IMR-90 (cell line): ENCODE measurements around the gene ZNF584. TPM values are rescaled to one million over a fixed set of nuclear protein-coding genes. Genes with fewer than 3 reads are reported as not detected.

Source experiments
- ATAC-seq: fragments of 200-7000 bp; cut with Tn5 transposase; 2 replicates; pipeline ENCODE4 v1.9.1; 2020; ENCODE audit warnings: low read depth, mild to moderate bottlenecking, moderate library complexity
- BruUV-seq: library from RNA; stranded (reverse); fragments of 400-500 nt; replicated peaks from 2 replicates; lab custom pipeline; 2021; lab: Mats Ljungman, UMichigan
- CTCF ChIA-PET: fragments of 300-600 bp; formaldehyde crosslinking; extraction: SDS; loops from one replicate; lab custom pipeline; 2021; ENCODE audit warnings: antibody characterized with exemption; lab: Yijun Ruan, JAX
- POLR2A ChIA-PET: fragments of 300-600 bp; sonication (Branson Sonifier 250); formaldehyde crosslinking; loops from one replicate; lab custom pipeline; 2022; ENCODE audit warnings: antibody characterized with exemption; ENCODE audit not compliant: unreplicated experiment; lab: Charles Lee
- DNase-seq: peaks from one replicate; pipeline ENCODE4 v3.0.0; 2013
- H2AFZ ChIP-seq: replicated peaks from 2 replicates; pipeline ENCODE3; 2013; ENCODE audit warnings: low read length, mild to moderate bottlenecking; ENCODE audit not compliant: poor library complexity
- H2AK5ac ChIP-seq: 2 replicates; pipeline ENCODE4 v1.6.1; 2013; ENCODE audit warnings: low read depth, low read length, inconsistent platforms
- H2AK9ac ChIP-seq: replicated peaks from 2 replicates; pipeline ENCODE3; 2013; ENCODE audit warnings: mild to moderate bottlenecking, low read depth, low read length, moderate library complexity; ENCODE audit not compliant: poor library complexity
- H2BK120ac ChIP-seq: 2 replicates; pipeline ENCODE4 v1.6.1; 2013; ENCODE audit warnings: low read depth, low read length, inconsistent platforms
- H2BK15ac ChIP-seq: 3 replicates; pipeline ENCODE4 v1.6.1; 2013; ENCODE audit warnings: low read depth, low read length, inconsistent platforms
- H2BK20ac ChIP-seq: 2 replicates; pipeline ENCODE4 v1.6.1; 2013; ENCODE audit warnings: low read depth, mild to moderate bottlenecking, inconsistent platforms, low read length, moderate library complexity
- H2BK5ac ChIP-seq: 2 replicates; pipeline ENCODE4 v1.6.1; 2013; ENCODE audit warnings: mild to moderate bottlenecking, low read depth, low read length, inconsistent platforms; ENCODE audit not compliant: poor library complexity, severe bottlenecking
- H3K14ac ChIP-seq: replicated peaks from 2 replicates; pipeline ENCODE4 v1.6.1; 2013; ENCODE audit warnings: low read depth, low read length, inconsistent platforms
- H3K18ac ChIP-seq: 2 replicates; pipeline ENCODE4 v1.6.1; 2013; ENCODE audit warnings: low read depth, low read length, control low read depth
- H3K23ac ChIP-seq: 2 replicates; pipeline ENCODE4 v1.6.1; 2013; ENCODE audit warnings: low read depth, low read length, inconsistent platforms
- H3K27ac ChIP-seq: 2 replicates; pipeline ENCODE4 v1.5.1; 2013; ENCODE audit warnings: mild to moderate bottlenecking, control low read depth, low read length; ENCODE audit not compliant: insufficient read depth
- H3K27me3 ChIP-seq: 2 replicates; pipeline ENCODE4 v1.6.1; 2013; ENCODE audit warnings: low read length; ENCODE audit not compliant: control insufficient read depth, insufficient read depth
- H3K36me3 ChIP-seq: 2 replicates; pipeline ENCODE4 v1.6.1; 2013; ENCODE audit warnings: low read length, mixed read lengths; ENCODE audit not compliant: control insufficient read depth, insufficient read depth
- H3K4ac ChIP-seq: 2 replicates; pipeline ENCODE4 v1.6.1; 2013; ENCODE audit warnings: low read depth, low read length, inconsistent platforms
- H3K4me1 ChIP-seq: 2 replicates; pipeline ENCODE4 v1.6.1; 2013; ENCODE audit warnings: low read length, mixed read lengths; ENCODE audit not compliant: control insufficient read depth, insufficient read depth
- H3K4me2 ChIP-seq: 2 replicates; pipeline ENCODE4 v1.6.1; 2013; ENCODE audit warnings: low read depth, mild to moderate bottlenecking, control low read depth, low read length, moderate library complexity
- H3K4me3 ChIP-seq: 2 replicates; pipeline ENCODE4 v1.5.1; 2013; ENCODE audit warnings: low read depth, mild to moderate bottlenecking, control low read depth, low read length, moderate library complexity; ENCODE audit not compliant: insufficient read depth
- H3K56ac ChIP-seq: 2 replicates; pipeline ENCODE4 v1.6.1; 2013; ENCODE audit warnings: low read length, inconsistent platforms; ENCODE audit not compliant: insufficient read depth; ENCODE audit errors: extremely low read depth
- H3K79me1 ChIP-seq, 2 experiments: 2 replicates each; pipeline ENCODE4 v1.6.1; 2013; ENCODE audit warnings: low read length in 2 of 2, inconsistent platforms in 1 of 2, low read depth in 1 of 2
- H3K9ac ChIP-seq: 2 replicates; pipeline ENCODE4 v1.6.1; 2013; ENCODE audit warnings: low read depth, low read length, control low read depth
- H3K9me1 ChIP-seq: 2 replicates; pipeline ENCODE4 v1.6.1; 2013; ENCODE audit warnings: low read length, inconsistent platforms; ENCODE audit not compliant: insufficient read depth
- H3K9me3 ChIP-seq: 2 replicates; pipeline ENCODE4 v1.6.1; 2013; ENCODE audit warnings: low read length; ENCODE audit not compliant: control insufficient read depth, insufficient read depth
- H4K20me1 ChIP-seq: 2 replicates; pipeline ENCODE4 v1.6.1; 2013; ENCODE audit warnings: low read length, inconsistent platforms; ENCODE audit not compliant: insufficient read depth
- H4K5ac ChIP-seq: 2 replicates; pipeline ENCODE4 v1.6.1; 2013; ENCODE audit warnings: mild to moderate bottlenecking, low read depth, low read length, control low read depth
- H4K8ac ChIP-seq, 2 experiments: 2 replicates each; pipeline ENCODE4 v1.6.1; 2013; ENCODE audit warnings: low read depth in 2 of 2, low read length in 2 of 2, control low read depth in 1 of 2, inconsistent platforms in 1 of 2
- H4K91ac ChIP-seq: 2 replicates; pipeline ENCODE4 v1.6.1; 2013; ENCODE audit warnings: low read depth, low read length, inconsistent platforms; ENCODE audit not compliant: insufficient read depth
- BHLHE40 ChIP-seq: fragments of 150-350 bp; IDR thresholded peaks from 2 replicates; pipeline ENCODE4 v1.6.1; 2016; ENCODE audit warnings: mild to moderate bottlenecking, low read depth, low read length
- CEBPB ChIP-seq: IDR thresholded peaks from 2 replicates; pipeline ENCODE4 v1.6.1; 2012; ENCODE audit warnings: low read depth, low read length, improper control_type of control experiment
- CHD1 ChIP-seq: IDR thresholded peaks from 2 replicates; pipeline ENCODE4 v1.6.1; 2012; ENCODE audit warnings: low read depth, low read length, improper control_type of control experiment
- FOS ChIP-seq: fragments of 150-350 bp; IDR thresholded peaks from 2 replicates; pipeline ENCODE4 v1.6.1; 2016; ENCODE audit warnings: low read depth, low read length
- MAFK ChIP-seq: IDR thresholded peaks from 2 replicates; pipeline ENCODE4 v1.6.1; 2012; ENCODE audit warnings: low read depth, low read length, improper control_type of control experiment
- MAZ ChIP-seq: IDR thresholded peaks from 2 replicates; pipeline ENCODE4 v1.6.1; 2012; ENCODE audit warnings: low read depth, mild to moderate bottlenecking, low read length, improper control_type of control experiment, moderate library complexity, borderline replicate concordance
- MXI1 ChIP-seq: IDR thresholded peaks from 2 replicates; pipeline ENCODE4 v1.6.1; 2012; ENCODE audit warnings: low read depth, mild to moderate bottlenecking, low read length, moderate library complexity, borderline replicate concordance
- NFE2L2 ChIP-seq: fragments of 150-350 bp; IDR thresholded peaks from 2 replicates; pipeline ENCODE4 v1.6.1; 2016; ENCODE audit warnings: low read depth, mild to moderate bottlenecking, low read length
- POLR2A ChIP-seq: IDR thresholded peaks from 2 replicates; pipeline ENCODE4 v1.6.1; 2012; ENCODE audit warnings: mild to moderate bottlenecking, low read depth, low read length
- RAD21 ChIP-seq: IDR thresholded peaks from 2 replicates; pipeline ENCODE4 v1.6.1; 2012; ENCODE audit warnings: low read length, improper control_type of control experiment
- RCOR1 ChIP-seq: IDR thresholded peaks from 2 replicates; pipeline ENCODE4 v1.6.1; 2012; ENCODE audit warnings: mild to moderate bottlenecking, low read length, improper control_type of control experiment; ENCODE audit not compliant: insufficient replicate concordance
- RFX5 ChIP-seq: IDR thresholded peaks from 2 replicates; pipeline ENCODE4 v1.8.0; 2012; ENCODE audit warnings: low read depth, mild to moderate bottlenecking, low read length, moderate library complexity
- SMC3 ChIP-seq: fragments of 150-350 bp; IDR thresholded peaks from 2 replicates; pipeline ENCODE4 v1.6.1; 2016; ENCODE audit warnings: low read depth, mild to moderate bottlenecking, antibody characterized with exemption, low read length, moderate library complexity
- USF2 ChIP-seq: fragments of 150-350 bp; IDR thresholded peaks from 2 replicates; pipeline ENCODE4 v1.6.1; 2017; ENCODE audit warnings: mild to moderate bottlenecking, antibody characterized with exemption, low read length, low read depth
- WGBS, 2 experiments: methylation state at CpG; one replicate each; pipeline versions ENCODE4 v1.1.5 to v1.1.7; 2013; ENCODE audit warnings: missing lambda C conversion rate in 2 of 2; ENCODE audit not compliant: insufficient read length in 1 of 2; ENCODE audit errors: extremely low coverage in 2 of 2; 5-methylcytosine and 5-hydroxymethylcytosine counted together
- dilution Hi-C: fragments of 300-500 bp; cut with HindIII; formaldehyde crosslinking; loops from one replicate; pipeline ENCODE4 v1.14.3; 2018; ENCODE audit warnings: low sequenced_read_pairs; ENCODE audit not compliant: unreplicated experiment
- in situ Hi-C: fragments of 300-500 bp; cut with MboI; formaldehyde crosslinking; loops from 3 replicates; pipeline ENCODE4 v1.14.3; 2019; ENCODE audit warnings: low sequenced_read_pairs, inconsistent platforms, mixed read lengths
- intact Hi-C: fragments of 100-400 bp; cut with micrococcal nuclease; formaldehyde crosslinking; loops from 2 replicates; pipeline ENCODE4 v1.10.0; 2022
- polyA plus RNA-seq, 3 experiments: library from polyadenylated mRNA; depleted of rRNA; stranded (reverse); fragments of >200 nt; gene quantifications; 2 replicates each; pipeline ENCODE4 v1.2.3, GENCODE V29; 2012; ENCODE audit warnings: low replicate concordance in 1 of 3
- total RNA-seq: library from RNA; depleted of rRNA; stranded (reverse); fragments of >200 nt; gene quantifications from 2 replicates; pipeline ENCODE4 v1.2.3, GENCODE V29; 2012
- TF ChIP-seq, protein P1 (sequence below): fragments of 150-350 bp; IDR thresholded peaks from 2 replicates; pipeline ENCODE4 v1.6.1; 2016; ENCODE audit warnings: low read depth, mild to moderate bottlenecking, low read length, moderate library complexity, borderline replicate concordance
- TF ChIP-seq, protein P2 (sequence below): conservative IDR thresholded peaks from 2 replicates; pipeline ENCODE4 v1.5.1; 2012; ENCODE audit warnings: mild to moderate bottlenecking, low read depth, low read length, improper control_type of control experiment

Gene ZNF584
- total and polyA plus RNA-seq, 2 of the 4 experiments (the other 2 are of a cell fraction): 11.6 to 15.4 TPM

DNA sequence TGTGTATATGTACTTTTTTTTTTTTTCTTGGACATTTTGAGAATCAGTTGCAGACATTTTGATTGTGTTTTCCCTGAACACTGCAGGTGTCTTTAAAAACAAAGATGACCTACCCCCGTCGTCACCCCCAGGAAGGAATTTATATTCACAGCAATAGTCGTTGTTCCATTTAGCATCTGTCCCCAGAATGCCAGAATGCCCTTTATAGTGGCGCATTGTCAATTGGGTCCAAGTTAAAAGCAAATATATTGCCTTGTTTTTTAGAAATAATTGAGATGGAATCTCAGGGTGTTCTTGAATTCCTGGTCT lies 14.8 kb upstream of the ZNF584 start:
- Histone ChIP-seq H3K4me1 (no peaks in the 10 kb centered on the region), H2BK15ac (no peak overlapping the region), H4K8ac (no peak overlapping the region), H4K20me1 (peaks cover 48% of the 10 kb centered on the region), H2AFZ (no peak overlapping the region), H4K91ac (no peak overlapping the region), H4K5ac (no peak overlapping the region), H3K9me3 (no peaks in the 10 kb centered on the region), H2AK5ac (no peak overlapping the region), H3K18ac (no peak overlapping the region), H3K4me3 (no peak overlapping the region), H2BK5ac (no peak overlapping the region), H2BK20ac (no peak overlapping the region), H3K79me1 (peaks cover 11 to 46% of the 10 kb centered on the region in 2 experiments), H3K9me1 (no peaks in the 10 kb centered on the region), H3K36me3 (peaks cover 28% of the 10 kb centered on the region), H3K9ac (no peak overlapping the region), H3K4me2 (no peak overlapping the region), H3K56ac (no peak overlapping the region), H3K27ac (no peak overlapping the region), H3K23ac (no peak overlapping the region), H2AK9ac (no peak overlapping the region), H2BK120ac (no peak overlapping the region), H3K14ac (no peak overlapping the region), H3K27me3 (no peaks in the 10 kb centered on the region), H3K4ac (no peak overlapping the region)
- in situ Hi-C loops (no loop called here), dilution Hi-C loops (no loop called here), intact Hi-C loops (no loop called here)
- no TSS peak for BruUV-seq
- DNase-seq (no peak), ATAC-seq (no peak)
- WGBS, 2 experiments: no CpG with 5 or more reads among the region's 4 CpGs
- POLR2A ChIA-PET: no interaction called here
- CTCF ChIA-PET: no interaction called here
- TF ChIP-seq MAZ (no peak), USF2 (no peak), BHLHE40 (no peak), CHD1 (no peak), SMC3 (no peak), RAD21 (no peak), POLR2A (no peak), CEBPB (no peak), FOS (no peak), RFX5 (no peak), MAFK (no peak), RCOR1 (no peak), NFE2L2 (no peak), MXI1 (no peak)
- TF ChIP-seq, protein P1, sequence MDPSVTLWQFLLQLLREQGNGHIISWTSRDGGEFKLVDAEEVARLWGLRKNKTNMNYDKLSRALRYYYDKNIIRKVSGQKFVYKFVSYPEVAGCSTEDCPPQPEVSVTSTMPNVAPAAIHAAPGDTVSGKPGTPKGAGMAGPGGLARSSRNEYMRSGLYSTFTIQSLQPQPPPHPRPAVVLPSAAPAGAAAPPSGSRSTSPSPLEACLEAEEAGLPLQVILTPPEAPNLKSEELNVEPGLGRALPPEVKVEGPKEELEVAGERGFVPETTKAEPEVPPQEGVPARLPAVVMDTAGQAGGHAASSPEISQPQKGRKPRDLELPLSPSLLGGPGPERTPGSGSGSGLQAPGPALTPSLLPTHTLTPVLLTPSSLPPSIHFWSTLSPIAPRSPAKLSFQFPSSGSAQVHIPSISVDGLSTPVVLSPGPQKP: no peak
- TF ChIP-seq, protein P2, sequence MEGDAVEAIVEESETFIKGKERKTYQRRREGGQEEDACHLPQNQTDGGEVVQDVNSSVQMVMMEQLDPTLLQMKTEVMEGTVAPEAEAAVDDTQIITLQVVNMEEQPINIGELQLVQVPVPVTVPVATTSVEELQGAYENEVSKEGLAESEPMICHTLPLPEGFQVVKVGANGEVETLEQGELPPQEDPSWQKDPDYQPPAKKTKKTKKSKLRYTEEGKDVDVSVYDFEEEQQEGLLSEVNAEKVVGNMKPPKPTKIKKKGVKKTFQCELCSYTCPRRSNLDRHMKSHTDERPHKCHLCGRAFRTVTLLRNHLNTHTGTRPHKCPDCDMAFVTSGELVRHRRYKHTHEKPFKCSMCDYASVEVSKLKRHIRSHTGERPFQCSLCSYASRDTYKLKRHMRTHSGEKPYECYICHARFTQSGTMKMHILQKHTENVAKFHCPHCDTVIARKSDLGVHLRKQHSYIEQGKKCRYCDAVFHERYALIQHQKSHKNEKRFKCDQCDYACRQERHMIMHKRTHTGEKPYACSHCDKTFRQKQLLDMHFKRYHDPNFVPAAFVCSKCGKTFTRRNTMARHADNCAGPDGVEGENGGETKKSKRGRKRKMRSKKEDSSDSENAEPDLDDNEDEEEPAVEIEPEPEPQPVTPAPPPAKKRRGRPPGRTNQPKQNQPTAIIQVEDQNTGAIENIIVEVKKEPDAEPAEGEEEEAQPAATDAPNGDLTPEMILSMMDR: no peak
